Vagina (tissue), 2 donors: ENCODE measurements around the gene SNAP47.

Experiments
- POLR2A ChIP-seq, 2 donors: fragments of 450-650 bp; IDR thresholded peaks; one replicate each; pipeline ENCODE4 v1.6.1; 2017; ENCODE audit warnings: antibody characterized with exemption in 2 of 2, mild to moderate bottlenecking in 2 of 2, moderate library complexity in 2 of 2
- POLR2AphosphoS5 ChIP-seq, 2 donors: sonication (generic); formaldehyde crosslinking; IDR thresholded peaks; one replicate each; pipeline ENCODE4 v1.9.0; 2017; ENCODE audit warnings: antibody characterized with exemption in 2 of 2, mild to moderate bottlenecking in 2 of 2, low read depth in 1 of 2; ENCODE audit not compliant: insufficient read depth in 1 of 2
- TF ChIP-seq, protein P1 (sequence below), 3 experiments: fragments of 450-650 bp in 2 of 3; fragments of 200-600 bp in 1 of 3; sonication (generic) in 1 of 3; IDR thresholded peaks; one replicate each; pipeline ENCODE4 v1.5.1; 2017 to 2019; ENCODE audit warnings: antibody characterized with exemption in 3 of 3, mild to moderate bottlenecking in 2 of 3, moderate library complexity in 2 of 3

DNA sequence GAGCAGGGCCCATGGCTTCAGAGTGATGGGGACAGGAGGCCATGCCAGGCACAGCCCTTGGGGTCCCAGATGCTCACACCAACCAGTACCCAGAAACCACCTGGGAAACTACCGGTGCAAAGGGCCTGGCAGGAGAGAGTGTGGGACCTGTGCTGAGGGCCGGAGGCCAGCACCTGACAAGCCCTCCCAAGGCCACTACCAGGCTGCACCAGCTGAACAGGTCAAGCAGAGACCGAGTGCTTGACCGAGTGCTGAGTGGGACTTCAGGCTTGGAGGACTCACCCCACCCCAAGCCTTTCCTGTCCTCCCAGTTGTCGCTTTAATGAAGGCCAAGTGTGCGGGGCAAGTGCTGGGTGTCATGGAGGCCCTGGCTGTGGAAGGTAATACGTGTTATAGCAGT is 36.5 kb downstream of the SNAP47 start:
- no peak for TF ChIP-seq POLR2AphosphoS5 (IDR thresholded peaks at IDR 0.05; ENCODE audit: insufficient read depth in 1 of 2, low read depth in 1 of 2)
- no peak for TF ChIP-seq POLR2A (IDR thresholded peaks at IDR 0.05)
- TF ChIP-seq, protein P1, sequence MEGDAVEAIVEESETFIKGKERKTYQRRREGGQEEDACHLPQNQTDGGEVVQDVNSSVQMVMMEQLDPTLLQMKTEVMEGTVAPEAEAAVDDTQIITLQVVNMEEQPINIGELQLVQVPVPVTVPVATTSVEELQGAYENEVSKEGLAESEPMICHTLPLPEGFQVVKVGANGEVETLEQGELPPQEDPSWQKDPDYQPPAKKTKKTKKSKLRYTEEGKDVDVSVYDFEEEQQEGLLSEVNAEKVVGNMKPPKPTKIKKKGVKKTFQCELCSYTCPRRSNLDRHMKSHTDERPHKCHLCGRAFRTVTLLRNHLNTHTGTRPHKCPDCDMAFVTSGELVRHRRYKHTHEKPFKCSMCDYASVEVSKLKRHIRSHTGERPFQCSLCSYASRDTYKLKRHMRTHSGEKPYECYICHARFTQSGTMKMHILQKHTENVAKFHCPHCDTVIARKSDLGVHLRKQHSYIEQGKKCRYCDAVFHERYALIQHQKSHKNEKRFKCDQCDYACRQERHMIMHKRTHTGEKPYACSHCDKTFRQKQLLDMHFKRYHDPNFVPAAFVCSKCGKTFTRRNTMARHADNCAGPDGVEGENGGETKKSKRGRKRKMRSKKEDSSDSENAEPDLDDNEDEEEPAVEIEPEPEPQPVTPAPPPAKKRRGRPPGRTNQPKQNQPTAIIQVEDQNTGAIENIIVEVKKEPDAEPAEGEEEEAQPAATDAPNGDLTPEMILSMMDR (IDR thresholded peaks at IDR 0.05) = no peak
